WTC11 (cell line): ENCODE measurements around the gene RTF1. TPM values are rescaled to one million over a fixed set of nuclear protein-coding genes. Genes with fewer than 3 reads are reported as not detected.
A peak's percentile ranks its signal among the peaks of the same experiment; 100 is the strongest.

Experiments
- ATAC-seq: fragments of 200-7000 bp; cut with Tn5 transposase; 2 replicates; pipeline ENCODE4 v1.10.0; 2021; ENCODE audit warnings: mild to moderate bottlenecking, moderate library complexity
- CTCF ChIA-PET: fragments of 300-600 bp; sonication (Branson Sonifier 250); formaldehyde crosslinking; loops from one replicate; lab custom pipeline; 2021; ENCODE audit warnings: antibody characterized with exemption; lab: Charles Lee
- POLR2A ChIA-PET: fragments of 350-600 bp; sonication (Branson Sonifier 250); formaldehyde crosslinking; loops from one replicate; lab custom pipeline; 2021; ENCODE audit warnings: antibody characterized with exemption; lab: Charles Lee
- DNase-seq: peaks from one replicate; pipeline ENCODE4 v3.0.0; 2021; ENCODE audit warnings: low spot score
- H3K27ac Mint-ChIP-seq: 2 replicates; pipeline ENCODE4 v1.8.0; 2021; ENCODE audit warnings: mixed read lengths
- H3K27me3 Mint-ChIP-seq: 2 replicates; pipeline ENCODE4 v1.8.0; 2021; ENCODE audit warnings: low read depth, mild to moderate bottlenecking, moderate library complexity, mixed read lengths
- H3K36me3 Mint-ChIP-seq: 2 replicates; pipeline ENCODE4 v1.8.0; 2021; ENCODE audit warnings: mixed read lengths
- H3K4me1 Mint-ChIP-seq: 2 replicates; pipeline ENCODE4 v1.8.0; 2022; ENCODE audit warnings: mixed read lengths
- H3K4me3 Mint-ChIP-seq: 2 replicates; pipeline ENCODE4 v1.8.0; 2021; ENCODE audit warnings: mild to moderate bottlenecking, moderate library complexity, mixed read lengths
- H3K9me3 Mint-ChIP-seq: 2 replicates; pipeline ENCODE4 v1.8.0; 2021; ENCODE audit warnings: mixed read lengths
- ARID4B ChIP-seq: sonication (generic); formaldehyde crosslinking; IDR thresholded peaks from 2 replicates; pipeline ENCODE4 v1.8.0; 2023; ENCODE audit warnings: missing genetic modification reagents, mild to moderate bottlenecking, borderline replicate concordance
- ATF3 ChIP-seq: sonication (generic); formaldehyde crosslinking; conservative IDR thresholded peaks from 2 replicates; pipeline ENCODE4 v1.8.1; 2022; ENCODE audit warnings: mild to moderate bottlenecking, missing genetic modification reagents
- CTCF ChIP-seq: fragments of 200-600 bp; IDR thresholded peaks from 2 replicates; pipeline ENCODE4 v1.8.0; 2022; ENCODE audit warnings: antibody characterized with exemption
- EMX1 ChIP-seq: fragments of 250-450 bp; sonication (Bioruptor Pico); IDR thresholded peaks from 2 replicates; pipeline ENCODE4 v1.8.0; 2021; ENCODE audit warnings: mild to moderate bottlenecking
- FOXJ3 ChIP-seq: sonication (generic); formaldehyde crosslinking; IDR thresholded peaks from 2 replicates; pipeline ENCODE4 v1.9.0; 2021; ENCODE audit warnings: missing genetic modification reagents, mild to moderate bottlenecking, borderline replicate concordance
- FOXK1 ChIP-seq: sonication (generic); formaldehyde crosslinking; IDR thresholded peaks from 2 replicates; pipeline ENCODE4 v1.8.0; 2022; ENCODE audit warnings: mild to moderate bottlenecking, moderate library complexity, missing genetic modification reagents
- GABPB1 ChIP-seq: sonication (generic); formaldehyde crosslinking; IDR thresholded peaks from 2 replicates; pipeline ENCODE4 v1.8.1; 2023; ENCODE audit warnings: mild to moderate bottlenecking, missing genetic modification reagents
- GTF2I ChIP-seq: fragments of 250-450 bp; sonication (Bioruptor Pico); conservative IDR thresholded peaks from 2 replicates; pipeline ENCODE4 v1.4.0; 2021; ENCODE audit warnings: mild to moderate bottlenecking
- HMGA2 ChIP-seq: fragments of 250-450 bp; sonication (Bioruptor Pico); IDR thresholded peaks from 2 replicates; pipeline ENCODE4 v1.4.0; 2021; ENCODE audit warnings: mild to moderate bottlenecking, moderate library complexity
- JUN ChIP-seq: sonication (generic); formaldehyde crosslinking; IDR thresholded peaks from 2 replicates; pipeline ENCODE4 v1.8.0; 2023; ENCODE audit warnings: mild to moderate bottlenecking, missing genetic modification reagents
- MXD4 ChIP-seq: fragments of 250-450 bp; sonication (Bioruptor Pico); IDR thresholded peaks from 2 replicates; pipeline ENCODE4 v1.8.0; 2021; ENCODE audit warnings: mild to moderate bottlenecking, moderate library complexity, borderline replicate concordance
- MYBL2 ChIP-seq: sonication (generic); formaldehyde crosslinking; IDR thresholded peaks from 2 replicates; pipeline ENCODE4 v1.8.1; 2023; ENCODE audit warnings: mild to moderate bottlenecking, moderate library complexity, missing genetic modification reagents
- NFE2L1 ChIP-seq: sonication (generic); formaldehyde crosslinking; IDR thresholded peaks from 2 replicates; pipeline ENCODE4 v1.8.1; 2023; ENCODE audit warnings: missing genetic modification reagents
- NR1H2 ChIP-seq: sonication (generic); formaldehyde crosslinking; IDR thresholded peaks from 2 replicates; pipeline ENCODE4 v1.9.0; 2021; ENCODE audit warnings: mild to moderate bottlenecking, moderate library complexity, missing genetic modification reagents
- NR3C1 ChIP-seq: sonication (generic); formaldehyde crosslinking; conservative IDR thresholded peaks from 2 replicates; pipeline ENCODE4 v1.8.1; 2023; ENCODE audit warnings: low read depth, mild to moderate bottlenecking, missing genetic modification reagents
- PRRX2 ChIP-seq: fragments of 250-450 bp; sonication (Bioruptor Pico); IDR thresholded peaks from 2 replicates; pipeline ENCODE4 v1.8.0; 2021; ENCODE audit warnings: mild to moderate bottlenecking
- RELA ChIP-seq: sonication (generic); formaldehyde crosslinking; IDR thresholded peaks from 2 replicates; pipeline ENCODE4 v1.8.1; 2022; ENCODE audit warnings: missing genetic modification reagents, mild to moderate bottlenecking, borderline replicate concordance
- SMAD4 ChIP-seq: sonication (generic); formaldehyde crosslinking; IDR thresholded peaks from 2 replicates; pipeline ENCODE4 v1.8.0; 2022; ENCODE audit warnings: mild to moderate bottlenecking, missing genetic modification reagents
- SP1 ChIP-seq: sonication (generic); formaldehyde crosslinking; conservative IDR thresholded peaks from 2 replicates; pipeline ENCODE4 v1.8.1; 2022; ENCODE audit warnings: missing genetic modification reagents
- TCF7 ChIP-seq: sonication (generic); formaldehyde crosslinking; IDR thresholded peaks from 2 replicates; pipeline ENCODE4 v1.8.0; 2022; ENCODE audit warnings: mild to moderate bottlenecking, low read depth, missing genetic modification reagents, moderate library complexity
- TEAD4 ChIP-seq: sonication (generic); formaldehyde crosslinking; IDR thresholded peaks from 2 replicates; pipeline ENCODE4 v1.8.0; 2022; ENCODE audit warnings: mild to moderate bottlenecking, missing genetic modification reagents
- TP53 ChIP-seq: sonication (generic); formaldehyde crosslinking; IDR thresholded peaks from 2 replicates; pipeline ENCODE4 v1.8.1; 2023; ENCODE audit warnings: mild to moderate bottlenecking, missing genetic modification reagents
- ZNF263 ChIP-seq: sonication (generic); formaldehyde crosslinking; IDR thresholded peaks from 2 replicates; pipeline ENCODE4 v1.8.1; 2022; ENCODE audit warnings: low read depth, mild to moderate bottlenecking, moderate library complexity, missing genetic modification reagents
- ZNF416 ChIP-seq: fragments of 250-450 bp; sonication (Bioruptor Pico); IDR thresholded peaks from 2 replicates; pipeline ENCODE4 v1.9.0; 2021; ENCODE audit warnings: mild to moderate bottlenecking, inconsistent platforms
- total RNA-seq: library from RNA; stranded (reverse); gene quantifications from 3 replicates; pipeline ENCODE4 v1.2.3, GENCODE V29; 2021
- TF ChIP-seq, protein P1 (sequence below): fragments of 250-450 bp; sonication (Bioruptor Pico); IDR thresholded peaks from 2 replicates; pipeline ENCODE4 v1.9.0; 2021; ENCODE audit warnings: mild to moderate bottlenecking
- TF ChIP-seq, protein P2 (sequence below): fragments of 250-450 bp; sonication (Bioruptor Pico); IDR thresholded peaks from 2 replicates; pipeline ENCODE4 v1.9.0; 2021; ENCODE audit warnings: mild to moderate bottlenecking
- TF ChIP-seq, protein P3 (sequence below): sonication (generic); formaldehyde crosslinking; IDR thresholded peaks from 2 replicates; pipeline ENCODE4 v1.8.0; 2022; ENCODE audit warnings: mild to moderate bottlenecking, missing genetic modification reagents

Gene RTF1
- total RNA-seq, 1 experiment from 2014 or later: 52.3 TPM

GRCh38 chr15:41394924-41395323, 22.0 kb upstream of the RTF1 start:
- ChIA-PET POLR2A (no interaction called here), CTCF (no interaction called here)
- ATAC-seq (no peak), DNase-seq (no peak)
- Mint-ChIP-seq H3K36me3 (peaks cover 18% of the 10 kb centered on the region), H3K4me3 (no peak overlapping the region), H3K27me3 (no peaks in the 10 kb centered on the region), H3K27ac (peak overlapping the region; percentile 37; the same call in 1 of the 2 replicates), H3K4me1 (no peaks in the 10 kb centered on the region), H3K9me3 (no peaks in the 10 kb centered on the region)
- TF ChIP-seq ZNF416 (CRISPR knock-in tag) (no peak), HMGA2 (no peak), SP1 (CRISPR knock-in tag) (no peak), FOXJ3 (CRISPR knock-in tag) (no peak), GTF2I (no peak), CTCF (no peak), EMX1 (CRISPR knock-in tag) (no peak), GABPB1 (CRISPR knock-in tag) (no peak), TP53 (CRISPR knock-in tag) (no peak), PRRX2 (CRISPR knock-in tag) (no peak), ZNF263 (no peak)
- TF ChIP-seq, protein P1, sequence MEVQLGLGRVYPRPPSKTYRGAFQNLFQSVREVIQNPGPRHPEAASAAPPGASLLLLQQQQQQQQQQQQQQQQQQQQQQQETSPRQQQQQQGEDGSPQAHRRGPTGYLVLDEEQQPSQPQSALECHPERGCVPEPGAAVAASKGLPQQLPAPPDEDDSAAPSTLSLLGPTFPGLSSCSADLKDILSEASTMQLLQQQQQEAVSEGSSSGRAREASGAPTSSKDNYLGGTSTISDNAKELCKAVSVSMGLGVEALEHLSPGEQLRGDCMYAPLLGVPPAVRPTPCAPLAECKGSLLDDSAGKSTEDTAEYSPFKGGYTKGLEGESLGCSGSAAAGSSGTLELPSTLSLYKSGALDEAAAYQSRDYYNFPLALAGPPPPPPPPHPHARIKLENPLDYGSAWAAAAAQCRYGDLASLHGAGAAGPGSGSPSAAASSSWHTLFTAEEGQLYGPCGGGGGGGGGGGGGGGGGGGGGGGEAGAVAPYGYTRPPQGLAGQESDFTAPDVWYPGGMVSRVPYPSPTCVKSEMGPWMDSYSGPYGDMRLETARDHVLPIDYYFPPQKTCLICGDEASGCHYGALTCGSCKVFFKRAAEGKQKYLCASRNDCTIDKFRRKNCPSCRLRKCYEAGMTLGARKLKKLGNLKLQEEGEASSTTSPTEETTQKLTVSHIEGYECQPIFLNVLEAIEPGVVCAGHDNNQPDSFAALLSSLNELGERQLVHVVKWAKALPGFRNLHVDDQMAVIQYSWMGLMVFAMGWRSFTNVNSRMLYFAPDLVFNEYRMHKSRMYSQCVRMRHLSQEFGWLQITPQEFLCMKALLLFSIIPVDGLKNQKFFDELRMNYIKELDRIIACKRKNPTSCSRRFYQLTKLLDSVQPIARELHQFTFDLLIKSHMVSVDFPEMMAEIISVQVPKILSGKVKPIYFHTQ (CRISPR knock-in tag): no peak
- TF ChIP-seq, protein P2, sequence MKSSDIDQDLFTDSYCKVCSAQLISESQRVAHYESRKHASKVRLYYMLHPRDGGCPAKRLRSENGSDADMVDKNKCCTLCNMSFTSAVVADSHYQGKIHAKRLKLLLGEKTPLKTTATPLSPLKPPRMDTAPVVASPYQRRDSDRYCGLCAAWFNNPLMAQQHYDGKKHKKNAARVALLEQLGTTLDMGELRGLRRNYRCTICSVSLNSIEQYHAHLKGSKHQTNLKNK (CRISPR knock-in tag): no peak
- TF ChIP-seq, protein P3, sequence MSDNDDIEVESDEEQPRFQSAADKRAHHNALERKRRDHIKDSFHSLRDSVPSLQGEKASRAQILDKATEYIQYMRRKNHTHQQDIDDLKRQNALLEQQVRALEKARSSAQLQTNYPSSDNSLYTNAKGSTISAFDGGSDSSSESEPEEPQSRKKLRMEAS (CRISPR knock-in tag): no peak

DNA sequence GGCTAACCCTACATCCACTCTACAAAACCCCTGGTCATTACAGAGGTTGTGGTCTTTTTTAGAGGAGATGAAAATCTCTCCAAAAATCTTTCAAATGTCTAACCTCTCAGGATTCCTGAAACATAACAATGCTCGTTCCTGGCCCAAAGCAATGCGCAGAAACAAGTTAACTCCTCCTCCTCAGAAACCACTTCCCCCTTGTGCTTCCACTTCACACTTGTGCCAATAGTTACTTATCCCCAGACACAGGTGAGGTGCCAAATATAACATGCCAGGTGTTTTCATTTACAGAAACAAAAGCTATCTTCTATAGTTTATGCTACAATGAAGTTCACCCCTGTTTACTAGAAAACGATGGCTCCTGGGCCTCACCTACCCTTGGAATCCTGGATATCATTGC, 20.8 kb upstream of the RTF1 start:
- ATAC-seq (no peak), DNase-seq (no peak)
- peaks cover 18% of the 10 kb centered on the region for H3K36me3 Mint-ChIP-seq
- CTCF ChIA-PET: no interaction called here
- POLR2A ChIA-PET: no interaction called here
- no peaks in the 10 kb centered on the region for H3K4me1 Mint-ChIP-seq
- no peaks in the 10 kb centered on the region for H3K9me3 Mint-ChIP-seq
- no peak overlapping the region; the same call in 1 of the 2 replicates for H3K27ac Mint-ChIP-seq
- no peak overlapping the region for H3K4me3 Mint-ChIP-seq
- no peaks in the 10 kb centered on the region for H3K27me3 Mint-ChIP-seq
- no peak for TF ChIP-seq NR3C1 (CRISPR knock-in tag)
- TF ChIP-seq NR1H2: no peak
- no peak for TF ChIP-seq MYBL2
- no peak for TF ChIP-seq MXD4
- no peak for TF ChIP-seq ATF3
- TF ChIP-seq TEAD4: no peak
- TF ChIP-seq FOXK1 (CRISPR knock-in tag): no peak
- no peak for TF ChIP-seq SMAD4 (CRISPR knock-in tag)
- no peak for TF ChIP-seq NFE2L1
- TF ChIP-seq RELA: no peak
- no peak for TF ChIP-seq ARID4B (CRISPR knock-in tag)
- TF ChIP-seq JUN (CRISPR knock-in tag): no peak
- no peak for TF ChIP-seq TCF7 (CRISPR knock-in tag)
